Measurements from ENCODE around the gene CDK6.

DNA sequence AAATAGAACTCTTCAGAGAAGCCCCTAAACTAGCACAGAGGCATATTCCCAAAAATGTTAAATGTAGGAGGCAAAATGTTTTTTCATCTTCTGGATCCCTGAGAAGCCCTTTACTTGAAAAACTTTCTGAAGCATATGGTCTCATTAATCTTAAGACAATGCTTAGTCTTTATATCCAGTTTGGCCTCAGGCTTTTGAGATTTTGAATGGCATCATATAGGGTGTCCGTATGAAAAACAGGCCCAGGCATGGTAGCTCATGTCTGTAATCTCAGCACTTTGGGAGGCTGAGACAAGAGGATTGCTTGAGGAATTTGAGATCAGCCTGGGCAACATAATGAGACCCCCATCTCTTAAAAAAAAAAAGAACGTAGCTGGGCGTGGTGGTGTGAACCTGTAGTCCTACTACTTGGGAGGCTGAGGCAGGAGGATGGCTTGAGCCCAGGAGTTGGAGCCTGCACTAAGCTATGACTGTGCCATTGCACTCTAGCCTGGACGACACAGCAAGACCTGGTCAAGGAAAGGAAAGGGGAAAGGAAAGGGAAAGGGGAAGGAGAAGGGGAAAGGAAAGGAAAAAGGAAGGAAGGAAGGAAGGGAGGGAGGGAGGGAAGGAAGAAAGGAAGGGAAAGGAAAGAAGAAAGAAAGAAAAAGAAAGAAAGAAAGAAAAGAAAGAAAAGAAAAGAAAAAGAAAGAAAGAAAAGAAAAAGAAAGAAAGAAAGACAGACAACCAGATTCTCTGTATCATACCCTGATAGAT lies 119.4 kb downstream of the CDK6 start:
- TF ChIP-seq, protein P1, sequence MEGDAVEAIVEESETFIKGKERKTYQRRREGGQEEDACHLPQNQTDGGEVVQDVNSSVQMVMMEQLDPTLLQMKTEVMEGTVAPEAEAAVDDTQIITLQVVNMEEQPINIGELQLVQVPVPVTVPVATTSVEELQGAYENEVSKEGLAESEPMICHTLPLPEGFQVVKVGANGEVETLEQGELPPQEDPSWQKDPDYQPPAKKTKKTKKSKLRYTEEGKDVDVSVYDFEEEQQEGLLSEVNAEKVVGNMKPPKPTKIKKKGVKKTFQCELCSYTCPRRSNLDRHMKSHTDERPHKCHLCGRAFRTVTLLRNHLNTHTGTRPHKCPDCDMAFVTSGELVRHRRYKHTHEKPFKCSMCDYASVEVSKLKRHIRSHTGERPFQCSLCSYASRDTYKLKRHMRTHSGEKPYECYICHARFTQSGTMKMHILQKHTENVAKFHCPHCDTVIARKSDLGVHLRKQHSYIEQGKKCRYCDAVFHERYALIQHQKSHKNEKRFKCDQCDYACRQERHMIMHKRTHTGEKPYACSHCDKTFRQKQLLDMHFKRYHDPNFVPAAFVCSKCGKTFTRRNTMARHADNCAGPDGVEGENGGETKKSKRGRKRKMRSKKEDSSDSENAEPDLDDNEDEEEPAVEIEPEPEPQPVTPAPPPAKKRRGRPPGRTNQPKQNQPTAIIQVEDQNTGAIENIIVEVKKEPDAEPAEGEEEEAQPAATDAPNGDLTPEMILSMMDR (IDR thresholded peaks at IDR 0.05; ENCODE audit: low read depth, low read length) = no peak
- no peak for TF ChIP-seq POLR2A (IDR thresholded peaks at IDR 0.05; ENCODE audit: extremely low read depth, insufficient read length)
- TF ChIP-seq, protein P2, sequence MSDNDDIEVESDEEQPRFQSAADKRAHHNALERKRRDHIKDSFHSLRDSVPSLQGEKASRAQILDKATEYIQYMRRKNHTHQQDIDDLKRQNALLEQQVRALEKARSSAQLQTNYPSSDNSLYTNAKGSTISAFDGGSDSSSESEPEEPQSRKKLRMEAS (IDR thresholded peaks at IDR 0.05; ENCODE audit: low read depth, low read length) = no peak

Data from NB4 (cell line).